NB4 (cell line): ENCODE measurements around the gene PPP1R3D.

Experiments used
- DNase-seq: peaks from one replicate; pipeline ENCODE4 v3.0.0; 2010; ENCODE audit warnings: low read depth
- H3K4me3 ChIP-seq: one replicate; pipeline ENCODE4 v1.5.1; 2011; ENCODE audit warnings: mild to moderate bottlenecking, low read depth, low read length, moderate library complexity
- CTCF ChIP-seq: IDR thresholded peaks from one replicate; pipeline ENCODE4 v1.5.1; 2012; ENCODE audit warnings: low read depth, low read length
- MAX ChIP-seq: IDR thresholded peaks from 2 replicates; pipeline ENCODE4 v1.6.1; 2011; ENCODE audit warnings: low read depth, low read length
- MYC ChIP-seq: IDR thresholded peaks from 2 replicates; pipeline ENCODE4 v1.6.1; 2011; ENCODE audit warnings: low read depth, low read length
- POLR2A ChIP-seq: IDR thresholded peaks from 2 replicates; pipeline ENCODE4 v1.6.1; 2011; ENCODE audit warnings: mild to moderate bottlenecking; ENCODE audit not compliant: insufficient read length; ENCODE audit errors: extremely low read depth

Gene PPP1R3D

DNA sequence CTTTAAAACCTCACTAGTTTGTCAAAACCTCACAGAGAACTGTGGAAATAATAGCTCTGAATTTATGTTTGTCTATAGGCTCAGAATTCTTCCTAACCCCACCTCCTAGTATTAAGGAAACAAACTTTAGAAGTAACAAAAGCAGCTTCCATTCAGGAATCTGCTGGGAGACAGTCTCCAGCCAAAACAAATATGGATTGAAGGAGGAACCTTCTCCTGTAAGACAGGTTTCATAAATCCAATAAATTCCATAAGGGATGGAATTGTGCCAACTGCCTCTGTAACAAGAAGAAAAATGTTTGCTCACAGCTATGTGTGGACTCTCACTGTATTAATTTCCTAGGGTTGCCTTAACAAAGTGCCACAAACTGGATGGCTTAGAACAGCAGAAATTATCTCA lies 14.2 kb downstream of the PPP1R3D start:
- no peak for DNase-seq
- H3K4me3 ChIP-seq, result no peak overlapping the region

DNA sequence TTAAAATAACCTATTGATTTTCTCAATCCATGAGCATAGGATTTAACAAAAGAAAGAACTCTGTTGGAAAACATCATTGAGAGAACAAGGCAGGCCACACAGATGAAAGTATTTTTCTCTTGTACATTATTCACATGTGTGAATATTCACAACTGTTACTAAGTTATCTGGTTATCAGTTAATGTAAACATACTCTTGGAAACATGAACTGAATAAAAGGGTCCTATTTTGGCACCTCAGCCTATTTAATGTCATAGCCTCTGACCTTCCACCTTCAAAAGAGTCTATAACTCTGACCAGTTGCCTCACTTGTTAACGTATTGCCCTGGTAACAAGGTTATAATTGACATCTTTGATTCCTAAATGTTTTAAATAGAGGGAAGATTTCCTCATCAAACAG lies 14.7 kb downstream of the PPP1R3D start:
- TF ChIP-seq POLR2A, result no peak
- no peak for TF ChIP-seq MAX
- TF ChIP-seq MYC, result no peak
- TF ChIP-seq CTCF, result no peak
- no peak for DNase-seq
- no peak overlapping the region for H3K4me3 ChIP-seq

More for the DNA sequence above, 14.2 kb downstream of the PPP1R3D start:
- TF ChIP-seq POLR2A, result no peak
- no peak for TF ChIP-seq MYC
- no peak for TF ChIP-seq CTCF
- TF ChIP-seq MAX, result no peak

DNA sequence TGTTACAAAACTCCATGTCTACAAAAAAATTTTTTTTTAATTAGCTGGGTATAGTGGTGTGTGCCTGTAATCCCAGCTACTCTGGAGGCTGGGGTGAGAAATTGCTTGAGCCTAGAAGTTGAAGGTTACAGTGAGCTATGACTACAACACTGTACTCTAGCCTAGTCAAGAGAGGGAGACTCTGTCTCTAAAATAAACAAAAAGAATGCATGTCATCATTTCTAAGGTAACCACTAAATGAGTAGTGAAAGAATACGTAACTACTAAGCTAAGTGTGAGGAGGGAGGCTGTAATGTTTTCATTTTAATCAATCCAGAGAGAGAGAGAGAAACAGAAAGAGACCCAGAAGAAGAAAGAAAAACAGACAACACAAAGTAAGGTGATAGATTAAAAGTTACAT lies 16.6 kb downstream of the PPP1R3D start:
- DNase-seq, result no peak
- no peak overlapping the region for H3K4me3 ChIP-seq
- TF ChIP-seq CTCF (no peak), MAX (no peak), MYC (no peak), POLR2A (no peak)

DNA sequence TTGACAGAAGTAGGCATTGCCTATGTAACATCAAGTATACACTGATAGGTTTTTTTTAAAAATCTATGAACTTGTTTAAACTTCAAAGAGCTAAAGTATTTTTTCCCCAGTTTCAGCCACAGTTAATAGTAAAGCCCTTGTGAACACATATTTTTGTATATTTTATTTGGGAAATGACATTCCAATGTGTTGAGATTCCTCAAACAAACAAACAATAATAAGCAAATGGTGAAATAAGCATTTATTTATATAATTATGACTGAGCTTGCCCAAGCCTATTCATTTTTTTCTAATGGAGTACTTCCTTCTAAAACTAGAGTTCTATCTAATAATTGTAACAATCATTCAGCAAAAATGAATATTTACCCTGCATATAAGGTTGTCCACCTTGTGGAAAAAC lies 19.2 kb downstream of the PPP1R3D start:
- TF ChIP-seq CTCF (no peak), POLR2A (no peak), MAX (no peak), MYC (no peak)
- H3K4me3 ChIP-seq, result no peak overlapping the region
- DNase-seq, result no peak

- peak; percentile 45 for DNase-seq
Measured at GRCh38 chr20:59912609-59913008, 27.5 kb downstream of the PPP1R3D start.

More at GRCh38 chr20:59912609-59913008, 27.5 kb downstream of the PPP1R3D start:
- TF ChIP-seq POLR2A (no peak), CTCF (no peak), MAX (no peak), MYC (no peak)
- no peak overlapping the region for H3K4me3 ChIP-seq
